Lung (tissue), 12 donors: ENCODE measurements around the gene TMEM247. TPM values are rescaled to one million over a fixed set of nuclear protein-coding genes. Genes with fewer than 3 reads are reported as not detected.

Source experiments
- ATAC-seq: fragments of 200-7000 bp; cut with Tn5 transposase; one replicate; pipeline ENCODE4 v1.9.1; 2020; ENCODE audit warnings: moderate number of reproducible peaks; ENCODE audit not compliant: insufficient read depth, low FRiP score
- DNase-seq, 3 donors: peaks; one replicate each; pipeline ENCODE4 v3.0.0-alpha.2; 2013 to 2017
- H3K27ac ChIP-seq, 2 donors: one replicate each; pipeline ENCODE4 v1.5.1; 2013; ENCODE audit warnings: mild to moderate bottlenecking in 2 of 2, moderate library complexity in 2 of 2, control low read depth in 1 of 2, inconsistent platforms in 1 of 2, low read depth in 1 of 2, low read length in 1 of 2
- H3K27me3 ChIP-seq, 3 donors: one replicate each; pipeline ENCODE4 v1.5.1; 2013; ENCODE audit warnings: low read length in 2 of 3; ENCODE audit not compliant: control insufficient read depth in 3 of 3, insufficient read depth in 3 of 3
- H3K36me3 ChIP-seq, 4 donors: one replicate each; pipeline ENCODE4 v1.5.1; 2013; ENCODE audit warnings: low read length in 4 of 4, mild to moderate bottlenecking in 1 of 4, moderate library complexity in 1 of 4; ENCODE audit not compliant: control insufficient read depth in 4 of 4, insufficient read depth in 4 of 4
- H3K4me1 ChIP-seq, 5 donors: one replicate each; pipeline ENCODE4 v1.5.1; 2013; ENCODE audit warnings: low read length in 5 of 5, mild to moderate bottlenecking in 2 of 5, moderate library complexity in 1 of 5; ENCODE audit not compliant: control insufficient read depth in 5 of 5, insufficient read depth in 5 of 5
- H3K4me3 ChIP-seq: one replicate; pipeline ENCODE4 v1.5.1; 2013; ENCODE audit warnings: mild to moderate bottlenecking, control low read depth, moderate library complexity
- H3K9ac ChIP-seq, 2 donors: one replicate each; pipeline ENCODE4 v1.5.1; 2013; ENCODE audit warnings: low read length in 2 of 2, control low read depth in 1 of 2; ENCODE audit not compliant: insufficient read depth in 1 of 2
- H3K9me3 ChIP-seq, 4 donors: one replicate each; pipeline ENCODE4 v1.5.1; 2013; ENCODE audit warnings: low read length in 3 of 4, mild to moderate bottlenecking in 1 of 4, moderate library complexity in 1 of 4; ENCODE audit not compliant: control insufficient read depth in 4 of 4, insufficient read depth in 3 of 4
- WGBS, 2 donors: extraction: QIAGEN DNeasy Blood & Tissue Kit; methylation state at CpG; one replicate each; pipeline ENCODE4 v1.1.7; 2013; 5-methylcytosine and 5-hydroxymethylcytosine counted together
- polyA plus RNA-seq, 2 donors: library from polyadenylated mRNA; stranded (reverse); fragments of 200-250 nt; gene quantifications; one replicate each; pipeline ENCODE4 v1.2.1, GENCODE V29; 2013
- total RNA-seq, 2 donors: library from RNA; depleted of rRNA in 1 of 2; stranded (reverse); fragments of >200 nt in 1 of 2; gene quantifications; one replicate each; pipeline ENCODE4 v1.2.1, GENCODE V29; 2014 to 2021
- TF ChIP-seq, protein P1 (sequence below): IDR thresholded peaks from 2 replicates; pipeline ENCODE4 v1.5.1; 2012; ENCODE audit warnings: mild to moderate bottlenecking; ENCODE audit errors: control extremely low read depth, extremely low read depth
- donor health status: control.
- donor health status: control.
- donor health status: Bipolar disorder and iron deficiency.
- donor health status: healthy.
- donor health status: DM: yes; HTN: yes; CAD: no.

The TMEM247 gene
- total and polyA plus RNA-seq, 4 donors = not detected

DNA sequence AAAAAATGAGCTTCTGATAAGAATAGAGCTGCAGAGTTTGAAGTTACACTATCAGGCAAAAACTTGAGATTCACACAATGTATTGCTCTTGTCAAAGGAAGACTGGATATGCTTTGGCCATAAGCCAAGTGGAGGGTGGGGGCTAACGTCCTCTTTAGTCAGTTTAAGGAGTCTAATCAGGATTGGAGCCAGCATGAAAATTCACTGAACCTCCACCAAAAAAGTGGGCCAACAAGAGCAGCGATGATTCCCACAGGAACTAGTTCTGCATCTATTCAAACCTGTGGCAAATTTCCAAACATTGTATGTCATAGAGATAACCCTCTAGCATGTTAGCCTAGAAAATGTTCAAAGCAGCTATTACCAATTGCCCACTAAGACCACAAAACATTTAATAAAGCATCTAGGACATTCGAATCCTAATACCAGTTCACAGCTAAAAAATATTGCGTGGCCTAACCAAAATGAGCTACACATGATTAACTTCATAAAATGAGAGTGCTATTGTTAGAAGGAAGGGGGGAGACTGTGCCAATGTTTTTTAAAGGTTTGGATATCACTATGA lies 43.5 kb upstream of the TMEM247 start:
- Histone ChIP-seq H3K9ac (no peak overlapping the region), H3K27ac (no peak overlapping the region), H3K36me3 (no peaks in the 10 kb centered on the region), H3K9me3 (no peaks in the 10 kb centered on the region), H3K27me3 (no peaks in the 10 kb centered on the region), H3K4me1 (peaks cover 0 to 16% (median 3%) of the 10 kb centered on the region in 5 donors), H3K4me3 (no peak overlapping the region)
- ATAC-seq (no peak), DNase-seq (peak; percentile 48 to 79 (median 71))
- 63 to 80% methylated on average over 4 of the region's 4 CpGs for WGBS, 2 donors
- TF ChIP-seq, protein P1, sequence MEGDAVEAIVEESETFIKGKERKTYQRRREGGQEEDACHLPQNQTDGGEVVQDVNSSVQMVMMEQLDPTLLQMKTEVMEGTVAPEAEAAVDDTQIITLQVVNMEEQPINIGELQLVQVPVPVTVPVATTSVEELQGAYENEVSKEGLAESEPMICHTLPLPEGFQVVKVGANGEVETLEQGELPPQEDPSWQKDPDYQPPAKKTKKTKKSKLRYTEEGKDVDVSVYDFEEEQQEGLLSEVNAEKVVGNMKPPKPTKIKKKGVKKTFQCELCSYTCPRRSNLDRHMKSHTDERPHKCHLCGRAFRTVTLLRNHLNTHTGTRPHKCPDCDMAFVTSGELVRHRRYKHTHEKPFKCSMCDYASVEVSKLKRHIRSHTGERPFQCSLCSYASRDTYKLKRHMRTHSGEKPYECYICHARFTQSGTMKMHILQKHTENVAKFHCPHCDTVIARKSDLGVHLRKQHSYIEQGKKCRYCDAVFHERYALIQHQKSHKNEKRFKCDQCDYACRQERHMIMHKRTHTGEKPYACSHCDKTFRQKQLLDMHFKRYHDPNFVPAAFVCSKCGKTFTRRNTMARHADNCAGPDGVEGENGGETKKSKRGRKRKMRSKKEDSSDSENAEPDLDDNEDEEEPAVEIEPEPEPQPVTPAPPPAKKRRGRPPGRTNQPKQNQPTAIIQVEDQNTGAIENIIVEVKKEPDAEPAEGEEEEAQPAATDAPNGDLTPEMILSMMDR = no peak

DNA sequence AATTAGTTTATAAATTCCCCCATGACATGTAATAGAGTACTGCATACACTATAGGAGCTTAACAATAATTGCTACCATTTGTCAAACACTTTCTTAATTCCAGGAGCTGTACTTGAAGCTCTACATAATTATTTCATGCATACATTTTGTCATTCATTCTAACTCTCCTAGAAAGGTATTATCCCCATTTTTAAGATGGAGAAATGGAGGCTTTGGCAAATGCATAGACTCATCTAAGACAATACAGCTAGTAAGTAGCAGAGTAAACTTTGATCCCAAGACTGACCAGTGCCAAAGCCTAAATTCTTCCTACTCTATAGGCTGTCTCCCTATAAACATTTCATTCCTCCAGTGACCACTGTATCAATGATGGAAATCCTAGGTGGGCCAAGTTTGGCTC lies 42.6 kb upstream of the TMEM247 start:
- Histone ChIP-seq H3K27me3 (no peaks in the 10 kb centered on the region), H3K27ac (no peak overlapping the region), H3K36me3 (no peaks in the 10 kb centered on the region), H3K9me3 (no peaks in the 10 kb centered on the region), H3K9ac (no peak overlapping the region), H3K4me1 (peaks cover 0 to 16% (median 3%) of the 10 kb centered on the region in 5 donors), H3K4me3 (no peak overlapping the region)
- DNase-seq = no peak
- ATAC-seq = no peak
- TF ChIP-seq, protein P1 = no peak

DNA sequence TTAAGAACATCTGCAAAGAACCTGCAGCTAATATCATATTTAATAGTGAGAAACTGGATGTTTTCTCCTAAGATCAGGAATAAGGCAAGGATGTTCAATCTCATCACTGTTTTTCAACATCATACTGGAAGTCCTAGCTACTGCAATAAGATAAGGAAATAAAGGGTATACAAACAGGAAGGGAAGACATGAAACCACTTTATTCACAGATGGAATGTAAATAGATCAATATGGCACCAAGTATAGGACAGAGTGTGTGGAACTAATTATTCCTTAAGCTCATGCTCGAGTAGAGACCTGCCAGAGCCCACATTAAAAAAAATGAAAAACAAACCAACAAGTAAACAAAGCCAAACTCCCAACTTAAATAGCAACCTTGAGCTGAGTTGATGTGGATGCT lies 41.3 kb upstream of the TMEM247 start:
- Histone ChIP-seq H3K9me3 (no peaks in the 10 kb centered on the region), H3K4me3 (no peak overlapping the region), H3K27ac (no peak overlapping the region), H3K9ac (no peak overlapping the region), H3K27me3 (no peaks in the 10 kb centered on the region), H3K36me3 (no peaks in the 10 kb centered on the region), H3K4me1 (peaks cover 0 to 16% (median 3%) of the 10 kb centered on the region in 5 donors)
- ATAC-seq (no peak), DNase-seq (no peak)
- TF ChIP-seq, protein P1 = no peak
- WGBS, 2 donors = 78 to 84% methylated on average over 1 of the region's 1 CpG

DNA sequence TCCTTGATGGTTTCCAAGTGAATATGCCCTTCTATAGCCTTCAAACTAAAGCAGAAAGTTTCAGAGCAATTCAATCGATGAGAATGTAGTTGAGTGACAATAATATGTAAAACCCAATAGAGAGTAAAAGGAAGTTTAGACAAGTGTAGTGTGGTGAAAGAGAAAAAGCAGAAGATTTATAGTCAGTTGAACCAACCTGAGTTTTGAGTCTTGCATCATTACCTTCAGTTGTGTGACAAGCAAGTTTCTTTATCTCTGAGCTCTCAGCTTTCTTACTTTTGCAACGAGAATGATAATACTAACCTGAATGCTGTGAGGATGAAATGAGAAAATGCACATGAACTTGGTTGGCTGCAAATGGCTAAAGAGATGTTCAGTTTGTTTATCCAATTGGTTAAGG lies 40.6 kb upstream of the TMEM247 start:
- ATAC-seq = no peak
- Histone ChIP-seq H3K4me1 (peaks cover 0 to 16% (median 3%) of the 10 kb centered on the region in 5 donors), H3K4me3 (no peak overlapping the region), H3K9ac (no peak overlapping the region), H3K9me3 (no peaks in the 10 kb centered on the region), H3K27me3 (no peaks in the 10 kb centered on the region), H3K27ac (no peak overlapping the region), H3K36me3 (no peaks in the 10 kb centered on the region)
- WGBS, 2 donors = 47 to 74% methylated on average over 2 of the region's 2 CpGs
- no peak for DNase-seq
- TF ChIP-seq, protein P1 = no peak
